Endothelial cell of umbilical vein (primary cell): Measurements from ENCODE around the gene BEX2. TPM values are rescaled to one million over a fixed set of nuclear protein-coding genes. Genes with fewer than 3 reads are reported as not detected.

Source experiments
- BruUV-seq: library from RNA; stranded (reverse); fragments of 400-500 nt; replicated peaks from 2 replicates; lab custom pipeline; 2021; lab: Mats Ljungman, UMichigan
- CTCF ChIA-PET: fragments of 300-600, 350-600 bp; sonication (Branson Sonifier 250); formaldehyde crosslinking; loops from one replicate; lab custom pipeline; 2021; ENCODE audit warnings: antibody characterized with exemption, inconsistent platforms; lab: Charles Lee
- POLR2A ChIA-PET: fragments of 300-600, 350-600 bp; sonication (Branson Sonifier 250); formaldehyde crosslinking; loops from one replicate; lab custom pipeline; 2021; ENCODE audit warnings: antibody characterized with exemption, inconsistent platforms; lab: Charles Lee
- DNase-seq: peaks from one replicate; pipeline ENCODE4 v3.0.0-alpha.2; 2011; ENCODE audit warnings: low read depth, low spot score
- FAIRE-seq: peaks from 2 replicates; lab custom pipeline; 2011; peaks lifted over from hg19 to GRCh38; lab: Jason Lieb, UNC
- H2AFZ ChIP-seq: 2 replicates; pipeline ENCODE4 v1.6.0; 2012; ENCODE audit warnings: low read depth, low read length, control low read depth, inconsistent platforms
- H3K27ac ChIP-seq: 2 replicates; pipeline ENCODE4 v1.5.1; 2011; ENCODE audit warnings: low read depth, mild to moderate bottlenecking, control low read depth, low read length, moderate library complexity; ENCODE audit not compliant: insufficient read depth
- H3K27me3 ChIP-seq, 2 experiments: 2 replicates each; pipeline versions ENCODE4 v1.6.0 to v1.6.1; 2011; ENCODE audit warnings: low read length in 2 of 2, mixed read lengths in 1 of 2; ENCODE audit not compliant: control insufficient read depth in 2 of 2, insufficient read depth in 2 of 2
- H3K36me3 ChIP-seq, 2 experiments: 2 replicates in 1 of 2; 3 replicates in 1 of 2; pipeline ENCODE4 v1.5.1; 2011; ENCODE audit warnings: low read length in 2 of 2, mild to moderate bottlenecking in 1 of 2, moderate library complexity in 1 of 2; ENCODE audit not compliant: control insufficient read depth in 2 of 2, insufficient read depth in 2 of 2; ENCODE audit errors: extremely low read depth in 1 of 2
- H3K4me1 ChIP-seq: 3 replicates; pipeline ENCODE4 v1.5.1; 2011; ENCODE audit warnings: mild to moderate bottlenecking, low read length; ENCODE audit not compliant: control insufficient read depth, insufficient read depth; ENCODE audit errors: extremely low read depth
- H3K4me2 ChIP-seq: 2 replicates; pipeline ENCODE4 v1.6.1; 2011; ENCODE audit warnings: low read length, control low read depth, mixed read lengths; ENCODE audit not compliant: insufficient read depth
- H3K4me3 ChIP-seq, 3 experiments: fragments of 200-600 bp in 1 of 3; sonication (generic), shearing (Covaris generic) in 1 of 3; replicated peaks in 1 of 3; 2 replicates each; pipeline ENCODE4 v1.5.1; 2011 to 2016; ENCODE audit warnings: control low read depth in 3 of 3, low read length in 3 of 3, mild to moderate bottlenecking in 2 of 3, inconsistent platforms in 1 of 3, low read depth in 1 of 3, moderate library complexity in 1 of 3; ENCODE audit not compliant: insufficient read depth in 1 of 3
- H3K79me2 ChIP-seq: 2 replicates; pipeline ENCODE4 v1.6.0; 2012; ENCODE audit warnings: low read length, inconsistent platforms; ENCODE audit not compliant: control insufficient read depth, insufficient read depth
- H3K9ac ChIP-seq: replicated peaks from 2 replicates; pipeline ENCODE3; 2011; ENCODE audit warnings: low read length, control low read depth; ENCODE audit not compliant: insufficient read depth; ENCODE audit errors: extremely low read depth
- H3K9me1 ChIP-seq: replicated peaks from 3 replicates; pipeline ENCODE4 v1.6.0; 2011; ENCODE audit warnings: mild to moderate bottlenecking, low read length; ENCODE audit not compliant: control insufficient read depth, insufficient read depth; ENCODE audit errors: extremely low read depth
- H3K9me3 ChIP-seq: replicated peaks from 2 replicates; pipeline ENCODE4 v1.5.1; 2012; ENCODE audit warnings: low read length, inconsistent platforms; ENCODE audit not compliant: control insufficient read depth, insufficient read depth
- H4K20me1 ChIP-seq: replicated peaks from 2 replicates; pipeline ENCODE3; 2011; ENCODE audit warnings: mild to moderate bottlenecking, low read length; ENCODE audit not compliant: control insufficient read depth, insufficient read depth; ENCODE audit errors: extremely low read depth
- EZH2 ChIP-seq: IDR thresholded peaks from 2 replicates; pipeline ENCODE4 v1.6.1; 2012; ENCODE audit warnings: borderline replicate concordance, low read depth, mild to moderate bottlenecking, moderate library complexity, low read length, inconsistent platforms; ENCODE audit not compliant: severe bottlenecking
- FOS ChIP-seq: IDR thresholded peaks from 2 replicates; pipeline ENCODE4 v1.6.1; 2011; ENCODE audit warnings: mild to moderate bottlenecking, low read length, moderate library complexity, borderline replicate concordance; ENCODE audit not compliant: insufficient read depth
- GATA2 ChIP-seq: IDR thresholded peaks from 2 replicates; pipeline ENCODE4 v1.7.0; 2011; ENCODE audit warnings: low read depth, mild to moderate bottlenecking, moderate library complexity, mixed read lengths, low read length; ENCODE audit not compliant: insufficient read length, insufficient read depth
- JUN ChIP-seq: IDR thresholded peaks from 2 replicates; pipeline ENCODE4 v1.6.1; 2011; ENCODE audit warnings: borderline replicate concordance, low read depth; ENCODE audit not compliant: insufficient read length, insufficient read depth
- MAX ChIP-seq: IDR thresholded peaks from 2 replicates; pipeline ENCODE4 v1.6.1; 2011; ENCODE audit not compliant: insufficient read depth, insufficient read length
- MYC ChIP-seq: IDR thresholded peaks from one replicate; pipeline ENCODE4 v1.6.1; 2011; ENCODE audit warnings: mild to moderate bottlenecking, low read depth, low read length
- POLR2A ChIP-seq: IDR thresholded peaks from 2 replicates; pipeline ENCODE4 v1.6.1; 2012; ENCODE audit warnings: low read depth, mild to moderate bottlenecking, control low read depth, low read length
- POLR2AphosphoS5 ChIP-seq: IDR thresholded peaks from 2 replicates; pipeline ENCODE4 v1.6.1; 2012; ENCODE audit warnings: low read depth, mild to moderate bottlenecking, control low read depth, low read length, moderate library complexity; ENCODE audit not compliant: insufficient read depth
- dilution Hi-C: fragments of 300-500 bp; cut with MboI; formaldehyde crosslinking; loops from one replicate; pipeline ENCODE4 v1.15.0; 2019; ENCODE audit warnings: low sequenced_read_pairs; ENCODE audit not compliant: extremely low pct_ligation_motif_present
- intact Hi-C: fragments of 100-400 bp; cut with micrococcal nuclease; formaldehyde crosslinking; loops from one replicate; pipeline ENCODE4 v1.10.0; 2022
- polyA plus RNA-seq, 4 experiments: library from polyadenylated mRNA; depleted of rRNA in 3 of 4; stranded (reverse) in 3 of 4; unstranded in 1 of 4; fragments of >200 nt; gene quantifications; 2 replicates each; pipeline versions ENCODE4 v1.2.1 to v1.2.3, GENCODE V29; 2011 to 2012; ENCODE audit warnings: missing spikeins in 1 of 4
- total RNA-seq: library from RNA; stranded (reverse); gene quantifications from 2 replicates; pipeline ENCODE4 v1.2.3, GENCODE V29; 2021

The BEX2 gene
- total and polyA plus RNA-seq, 2 donors (not counting 3 experiments of a cell fraction or from before 2014, with no cell fraction given): 1.4 TPM

DNA sequence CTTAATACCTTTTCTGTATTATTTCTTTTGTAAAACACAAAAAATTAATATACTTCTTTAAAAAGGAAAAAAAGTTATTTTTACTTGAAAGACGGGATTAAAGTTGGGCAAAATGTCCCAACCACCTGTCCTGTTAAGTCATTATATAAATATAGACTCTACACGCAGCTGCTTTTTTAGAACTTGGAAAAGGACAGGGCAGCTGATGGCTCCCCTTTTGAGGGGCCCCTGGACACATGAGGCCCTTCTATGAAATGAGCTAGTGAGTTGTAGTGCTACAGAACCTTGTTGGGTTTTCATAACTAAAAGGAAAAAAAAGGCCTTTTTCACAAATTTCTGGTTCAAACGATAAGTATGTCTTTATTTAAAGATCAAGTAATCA lies 600 bp upstream of the BEX2 start:
- no peaks in the 10 kb centered on the region for H3K79me2 ChIP-seq
- H3K9me3 ChIP-seq: no peaks in the 10 kb centered on the region
- no peak overlapping the region for H2AFZ ChIP-seq
- no peak overlapping the region for H3K4me2 ChIP-seq
- H3K27ac ChIP-seq: no peak overlapping the region
- H3K4me1 ChIP-seq: no peaks in the 10 kb centered on the region
- DNase-seq: no peak
- ChIA-PET CTCF (no interaction called here), POLR2A (no interaction called here)
- no peak overlapping the region for H3K9ac ChIP-seq
- H3K27me3 ChIP-seq: peaks cover 5 to 9% of the 10 kb centered on the region in 2 experiments
- no peak for TF ChIP-seq MYC
- no peak for TF ChIP-seq POLR2AphosphoS5
- TF ChIP-seq GATA2: no peak
- no peak for TF ChIP-seq MAX
- no peak for TF ChIP-seq EZH2
- TF ChIP-seq FOS: no peak
- no peak for TF ChIP-seq JUN
- TF ChIP-seq POLR2A: no peak
- no peak for FAIRE-seq
- H3K9me1 ChIP-seq: no peaks in the 10 kb centered on the region
- intact Hi-C loops: no loop called here
- dilution Hi-C loops: no loop called here
- BruUV-seq: no TSS peak
- no peak overlapping the region for H3K4me3 ChIP-seq
- H4K20me1 ChIP-seq: no peaks in the 10 kb centered on the region
- H3K36me3 ChIP-seq: no peaks in the 10 kb centered on the region
